Hippocampal formation (tissue), 2 donors: Measurements from ENCODE around the gene HSPA13.
A peak's percentile ranks its signal among the peaks of the same experiment; 100 is the strongest.
"Not testable (repeated sequence)": the region's sequence is repeated elsewhere in the genome, so short reads cannot be mapped to it uniquely, and the experiment has no call there.

Experiments used
- DNase-seq, 2 donors: peaks; one replicate each; lab custom pipeline; 2025; lab: John Stamatoyannopoulos, UW

HSPA13 gene, protein sequence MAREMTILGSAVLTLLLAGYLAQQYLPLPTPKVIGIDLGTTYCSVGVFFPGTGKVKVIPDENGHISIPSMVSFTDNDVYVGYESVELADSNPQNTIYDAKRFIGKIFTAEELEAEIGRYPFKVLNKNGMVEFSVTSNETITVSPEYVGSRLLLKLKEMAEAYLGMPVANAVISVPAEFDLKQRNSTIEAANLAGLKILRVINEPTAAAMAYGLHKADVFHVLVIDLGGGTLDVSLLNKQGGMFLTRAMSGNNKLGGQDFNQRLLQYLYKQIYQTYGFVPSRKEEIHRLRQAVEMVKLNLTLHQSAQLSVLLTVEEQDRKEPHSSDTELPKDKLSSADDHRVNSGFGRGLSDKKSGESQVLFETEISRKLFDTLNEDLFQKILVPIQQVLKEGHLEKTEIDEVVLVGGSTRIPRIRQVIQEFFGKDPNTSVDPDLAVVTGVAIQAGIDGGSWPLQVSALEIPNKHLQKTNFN

DNA sequence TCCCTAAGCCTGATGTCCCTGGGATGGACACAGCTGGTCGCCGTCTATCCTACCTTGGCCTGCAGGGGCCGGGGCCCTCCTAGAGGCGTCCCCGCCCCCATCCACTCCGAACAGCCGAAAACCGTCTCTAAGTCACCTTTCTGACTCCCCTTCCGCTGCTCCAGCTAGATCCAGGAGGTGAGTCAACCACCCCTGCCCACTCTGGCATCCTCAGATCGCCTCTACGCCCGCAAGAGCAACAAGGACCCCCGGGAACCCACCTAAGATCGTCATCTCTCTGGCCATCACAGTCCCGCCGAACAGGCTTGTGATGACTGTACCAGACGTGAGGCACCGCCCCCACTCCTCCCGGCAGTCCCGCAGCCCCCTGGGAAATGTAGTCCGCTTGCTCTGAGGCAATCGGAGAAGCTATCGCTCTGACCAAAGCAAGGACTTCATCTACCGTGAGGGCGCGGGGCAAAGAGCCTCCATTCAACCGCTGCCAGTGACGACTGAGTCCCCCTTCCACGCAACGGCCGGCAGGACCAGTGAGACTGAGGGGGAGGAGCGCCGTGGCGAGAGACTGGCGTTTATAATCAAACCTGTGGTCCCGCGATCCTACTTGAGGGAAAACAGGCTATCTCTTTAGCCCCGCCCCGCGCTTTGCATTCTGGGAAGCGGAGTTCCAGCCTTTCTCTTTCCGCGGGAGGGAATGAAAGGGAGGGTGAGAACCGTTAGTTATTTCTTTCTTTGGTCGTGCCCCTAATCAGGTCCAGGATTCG, at the start of gene HSPA13:
TSS of gene HSPA13 (minus strand) at position 312 of the 761 bp plus-strand sequence. CDS start at position 285, 27 bp downstream.
- DNase-seq: peak; percentile 99 to 100

DNA sequence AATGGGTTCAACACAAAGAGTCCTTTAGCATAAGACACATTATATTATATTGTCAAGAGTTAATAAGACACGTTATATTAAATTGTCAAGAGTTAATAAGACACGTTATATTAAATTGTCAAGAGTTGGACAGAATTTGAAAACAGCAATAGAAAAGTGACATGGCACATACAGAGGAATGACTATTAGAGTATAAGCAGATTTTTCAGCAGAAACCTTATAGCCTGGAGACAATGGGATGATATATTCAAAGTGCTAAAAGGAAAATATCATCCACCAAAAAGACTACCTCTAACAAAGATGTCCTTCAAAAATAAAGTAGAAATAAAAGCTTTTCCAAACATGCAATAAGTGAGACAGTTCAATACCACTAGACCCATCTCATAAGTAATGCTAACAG, 36.0 kb upstream of the HSPA13 start:
- DNase-seq: no peak

DNA sequence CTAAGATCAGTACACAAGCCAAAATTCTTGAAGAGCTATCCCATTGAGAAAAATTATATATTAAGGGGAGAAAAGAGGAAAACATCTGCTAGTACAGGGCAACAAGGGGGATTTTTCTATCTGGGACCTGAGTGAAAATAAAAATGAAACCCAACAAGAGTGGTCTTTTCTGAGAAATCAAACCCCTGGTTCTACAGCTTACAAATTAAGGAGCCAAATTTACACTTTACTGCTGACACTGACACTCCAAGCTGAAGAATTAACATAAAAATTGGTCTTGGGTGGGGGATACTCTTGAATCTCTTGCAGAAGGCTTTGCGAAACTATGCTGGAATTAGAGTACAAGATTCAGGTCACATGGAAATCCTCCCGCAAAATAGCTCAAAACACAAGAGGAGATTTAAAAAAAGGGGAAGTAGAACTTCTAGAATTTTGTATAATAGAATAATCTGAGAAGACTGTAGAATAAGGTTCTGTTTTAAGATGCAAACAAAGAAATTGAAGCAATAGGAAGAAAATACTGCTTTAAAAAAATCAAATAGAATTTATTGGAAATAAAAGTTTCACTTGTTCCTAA, 32.1 kb upstream of the HSPA13 start:
- DNase-seq: no peak

DNA sequence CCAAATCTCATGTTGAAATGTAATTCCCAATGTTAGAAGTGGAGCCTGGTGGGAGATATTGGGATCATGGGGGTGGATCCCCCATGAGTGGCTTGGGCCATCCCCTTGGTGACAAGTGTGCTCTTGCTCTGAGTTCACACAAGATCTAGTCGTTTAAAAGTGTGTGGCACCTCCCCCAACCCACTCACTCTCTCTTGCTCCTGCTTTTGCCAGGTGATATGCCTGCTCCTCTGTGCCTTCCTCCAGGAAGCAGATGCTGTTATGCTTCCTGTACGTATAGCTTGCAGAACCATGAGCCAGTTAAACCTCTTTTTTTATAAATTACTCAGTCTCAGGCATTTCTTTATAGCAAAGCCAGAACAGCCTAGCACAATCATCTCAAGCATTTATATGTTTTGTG, 23.0 kb upstream of the HSPA13 start:
- no peak for DNase-seq

DNA sequence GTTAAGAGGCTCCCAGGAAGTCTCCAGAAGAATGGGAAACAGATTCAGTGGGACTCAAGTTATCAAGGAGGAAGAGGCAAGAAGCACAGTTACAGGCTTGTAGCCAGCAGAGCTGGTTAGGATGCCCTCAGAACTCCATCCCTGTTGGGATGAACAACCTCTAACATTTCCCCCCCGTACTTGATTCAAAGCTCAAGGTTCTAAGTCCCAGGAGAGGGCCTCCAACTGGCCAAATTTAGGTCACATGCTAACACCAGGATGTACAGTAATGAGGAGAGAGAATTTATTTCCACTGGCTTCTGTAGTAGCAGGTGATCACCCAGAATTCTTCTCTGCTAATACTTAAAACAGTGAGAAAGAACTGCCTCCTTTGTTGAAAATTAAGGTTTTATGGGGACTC, 22.3 kb upstream of the HSPA13 start:
- DNase-seq: no peak

DNA sequence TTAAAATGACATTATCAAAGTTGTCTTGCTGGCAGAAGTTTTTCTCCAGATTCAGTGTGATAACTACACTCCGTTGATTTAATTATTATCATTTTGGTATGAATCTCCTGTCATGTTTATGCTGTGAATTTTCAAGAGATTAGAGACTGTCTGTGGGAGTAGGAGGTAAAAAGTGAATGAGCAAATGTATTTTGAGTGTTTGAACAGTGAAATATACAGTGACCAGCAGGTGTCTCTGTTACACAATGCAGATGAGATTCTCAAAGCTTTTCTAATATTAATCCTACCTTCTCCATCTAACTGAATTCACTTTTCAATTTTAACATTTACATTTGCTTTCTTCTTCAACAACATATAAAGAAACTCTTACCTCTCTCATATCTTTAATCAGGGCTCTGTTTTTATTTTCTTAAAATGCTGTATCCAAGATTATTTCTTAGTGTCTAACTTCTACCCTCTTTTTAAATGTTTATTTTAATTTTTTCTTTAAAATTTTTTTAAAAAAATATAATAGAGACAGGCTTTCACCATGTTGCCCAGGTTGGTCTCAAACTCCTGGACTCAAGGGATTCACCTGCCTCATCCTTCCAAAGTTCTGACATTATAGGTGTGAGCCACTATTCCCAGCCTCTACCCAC, 20.9 kb upstream of the HSPA13 start:
- peak in 1 of 2 donors; percentile 4 for DNase-seq

DNA sequence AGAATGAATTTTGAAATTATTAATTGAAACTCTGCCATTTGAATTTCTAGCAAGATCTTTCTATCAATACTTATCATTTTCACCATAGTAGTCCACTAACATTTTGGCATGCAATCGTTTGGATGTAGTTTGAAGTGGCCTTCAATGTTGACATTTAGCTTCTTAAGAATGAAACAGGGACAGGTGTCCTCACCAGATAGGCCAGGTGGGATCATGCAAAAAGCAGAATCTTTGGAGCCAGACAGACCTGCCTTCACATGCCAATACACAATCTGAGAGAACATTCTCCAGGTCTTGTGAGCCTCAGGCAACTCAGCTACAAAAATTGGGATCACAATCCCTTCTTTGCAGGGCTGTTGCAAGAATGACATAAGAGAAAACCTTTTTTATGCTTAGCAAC, 18.3 kb upstream of the HSPA13 start:
- no peak for DNase-seq

DNA sequence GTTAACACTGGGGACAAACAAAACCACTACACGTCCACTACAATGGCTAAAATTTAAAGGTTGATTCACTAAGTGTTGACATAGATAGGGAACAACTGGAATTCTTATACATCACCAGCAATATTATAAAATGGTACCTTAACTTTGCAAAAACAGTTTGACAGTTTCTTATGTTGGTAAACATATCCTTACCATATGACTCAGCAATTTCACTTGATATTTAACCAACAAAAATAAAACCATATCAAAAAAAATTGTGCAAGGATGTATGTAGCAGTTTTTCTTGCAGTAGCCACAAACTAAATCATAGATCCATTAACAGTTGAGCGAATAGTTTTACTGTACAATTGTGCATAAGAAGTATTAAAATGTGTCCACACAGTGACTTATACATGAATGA, 5.3 kb upstream of the HSPA13 start:
- DNase-seq: no peak

DNA sequence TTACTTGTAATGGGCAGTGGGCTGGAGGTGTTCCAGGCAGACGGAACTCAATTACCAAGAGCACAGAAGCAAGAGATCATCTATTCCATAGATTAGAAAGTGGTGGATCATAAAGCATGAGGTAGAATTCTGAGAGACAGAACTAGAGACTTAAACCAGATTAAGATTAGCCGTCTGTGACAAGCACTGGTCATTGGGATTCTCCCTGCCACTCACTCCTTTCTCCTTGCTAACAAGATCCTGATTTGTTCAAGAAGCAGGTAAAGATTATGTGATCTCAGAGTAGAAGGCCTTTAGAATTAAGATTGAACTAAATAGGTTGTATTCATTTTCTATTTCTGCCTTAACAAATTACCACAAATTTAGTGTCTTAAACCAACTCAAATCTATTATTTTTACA, 1.5 kb upstream of the HSPA13 start:
- DNase-seq: no peak

DNA sequence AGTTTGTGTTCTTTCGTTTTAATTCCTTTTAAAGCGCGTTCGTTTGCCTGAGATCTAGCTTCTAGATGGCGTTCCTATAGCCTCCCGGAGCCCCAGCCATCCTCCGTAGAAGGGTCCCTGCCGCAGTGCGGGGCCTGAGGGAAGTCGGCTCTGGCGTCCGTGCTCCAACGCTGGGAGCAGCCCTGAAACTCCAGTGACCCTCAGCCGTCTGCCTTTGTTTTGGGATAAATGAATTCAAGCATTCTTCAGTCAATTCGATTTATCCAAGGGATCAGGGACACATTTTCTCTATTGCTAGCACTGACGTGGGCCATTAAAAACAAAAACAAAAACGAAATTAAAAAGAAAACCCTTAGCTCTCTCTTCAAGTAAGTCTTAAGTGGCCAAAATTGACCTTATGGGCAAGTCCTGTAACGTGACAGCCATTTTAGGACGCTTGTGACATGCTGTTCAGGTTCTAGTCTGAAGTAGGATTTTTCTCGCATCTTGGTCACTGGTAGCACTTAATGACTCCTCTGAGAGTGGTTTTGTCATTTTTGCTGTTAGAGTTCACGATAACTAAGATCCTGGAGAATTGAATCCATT, 742 bp upstream of the HSPA13 start:
- peak in 1 of 2 donors; percentile 65 for DNase-seq

DNA sequence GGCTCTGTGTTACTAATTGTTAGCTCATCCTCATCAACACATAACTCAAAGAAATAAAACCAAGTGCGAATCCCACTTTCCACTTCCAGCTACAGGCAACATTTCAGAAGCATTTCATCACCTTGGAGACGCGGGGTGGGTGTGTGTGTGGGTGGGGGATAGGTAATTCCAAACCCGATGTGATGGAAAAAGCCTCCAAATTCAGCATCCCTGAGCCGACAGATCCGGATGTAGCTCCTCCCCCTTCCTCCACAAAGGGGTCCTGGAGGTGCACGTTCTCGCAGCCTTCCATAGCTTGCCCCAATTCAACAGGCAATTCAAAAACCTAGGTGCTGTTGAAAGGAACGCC, 486 bp downstream of the HSPA13 start:
- no peak for DNase-seq

DNA sequence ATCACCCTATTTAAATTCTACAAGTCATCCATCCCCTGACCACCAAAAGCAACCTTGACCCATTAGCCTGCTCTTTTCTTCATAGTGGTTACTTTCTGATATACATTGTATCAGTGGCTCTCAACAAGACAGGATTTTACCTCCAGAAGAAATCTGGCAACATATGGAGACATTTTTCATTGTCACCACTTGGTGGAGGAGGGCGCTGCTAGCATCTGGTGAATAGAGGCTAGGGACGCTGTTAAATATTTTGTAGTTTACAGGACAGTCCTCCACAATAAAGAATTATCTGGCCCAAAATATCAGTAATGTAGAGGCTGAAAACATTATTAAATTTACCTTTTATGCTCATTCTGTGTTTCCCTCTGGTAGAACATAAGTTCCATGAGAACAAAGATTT, 6.1 kb downstream of the HSPA13 start:
- DNase-seq: no peak

DNA sequence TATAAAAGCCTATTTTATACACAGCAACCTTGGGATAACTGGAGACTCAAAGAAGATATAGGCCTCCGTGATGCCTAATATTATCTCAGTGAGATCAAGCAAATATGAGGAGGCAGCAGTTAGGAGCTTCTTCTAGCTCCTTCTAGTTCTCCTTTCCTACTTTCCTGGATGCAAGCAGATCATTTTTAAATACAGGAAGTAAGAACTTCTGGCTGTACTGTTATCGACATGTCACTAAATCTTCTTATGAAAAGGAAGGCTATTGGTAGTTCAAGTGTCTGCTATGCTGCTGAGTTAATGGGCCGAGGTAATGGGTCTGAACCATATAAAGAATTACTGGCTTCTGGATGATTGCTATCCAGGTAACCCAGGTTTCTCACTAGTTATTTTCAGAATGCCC, 15.9 kb downstream of the HSPA13 start:
- DNase-seq: no peak

DNA sequence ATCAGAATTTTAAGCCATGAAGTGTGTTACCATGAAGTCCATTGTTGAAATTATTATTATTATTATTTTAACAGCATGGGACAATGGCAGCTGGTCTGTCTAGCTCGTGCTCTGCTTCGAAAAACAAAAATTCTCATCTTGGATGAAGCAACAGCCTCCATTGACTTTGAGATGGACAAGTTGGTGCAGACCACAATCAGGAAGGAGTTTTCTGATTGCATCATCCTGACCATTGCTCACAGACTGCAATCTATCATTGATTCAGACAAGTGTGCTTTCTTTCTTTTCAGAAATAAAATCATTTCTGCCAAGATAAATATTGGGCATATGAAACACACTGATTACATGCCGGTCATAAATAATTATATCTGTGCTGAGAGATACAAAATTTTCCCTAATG, 21.0 kb downstream of the HSPA13 start:
- no peak for DNase-seq

DNA sequence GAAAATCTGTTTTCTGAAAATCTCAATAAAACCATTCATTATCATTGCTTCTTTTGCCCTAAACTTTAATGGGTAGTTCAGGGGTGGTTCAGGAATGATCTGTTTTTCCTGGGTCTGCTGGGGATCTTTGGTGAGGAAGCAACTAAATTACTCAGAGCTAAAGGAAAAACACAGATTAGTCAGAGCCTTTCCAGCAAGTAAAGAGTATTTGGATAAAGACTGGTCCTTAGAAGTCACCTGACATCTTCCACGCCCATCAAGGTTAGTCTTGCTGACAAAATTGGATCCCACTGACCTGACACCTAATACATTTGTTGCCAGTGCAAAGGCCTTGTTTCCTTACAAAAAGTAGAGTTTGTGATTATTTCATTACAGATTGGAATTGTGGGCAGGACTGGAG, 24.2 kb downstream of the HSPA13 start:
- DNase-seq: no peak

DNA sequence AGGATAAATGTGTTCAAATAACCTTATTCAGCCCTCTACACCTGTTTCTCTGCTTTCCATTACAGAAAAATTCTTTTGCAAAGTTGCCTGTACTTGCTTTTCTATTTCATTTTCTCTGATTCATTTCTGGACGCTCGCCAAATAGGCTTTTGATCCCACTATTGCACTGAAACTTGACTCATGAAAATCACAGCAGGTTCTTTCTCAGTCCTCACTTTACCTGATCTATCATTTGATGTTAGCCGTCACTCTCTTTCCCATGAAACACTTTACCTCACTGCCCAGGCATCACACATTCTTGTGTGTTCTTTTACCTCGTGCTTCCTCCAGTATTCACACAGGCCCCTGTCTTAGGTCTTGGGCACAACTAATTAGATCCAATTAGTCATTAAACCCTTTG, 26.2 kb downstream of the HSPA13 start:
- no peak for DNase-seq

DNA sequence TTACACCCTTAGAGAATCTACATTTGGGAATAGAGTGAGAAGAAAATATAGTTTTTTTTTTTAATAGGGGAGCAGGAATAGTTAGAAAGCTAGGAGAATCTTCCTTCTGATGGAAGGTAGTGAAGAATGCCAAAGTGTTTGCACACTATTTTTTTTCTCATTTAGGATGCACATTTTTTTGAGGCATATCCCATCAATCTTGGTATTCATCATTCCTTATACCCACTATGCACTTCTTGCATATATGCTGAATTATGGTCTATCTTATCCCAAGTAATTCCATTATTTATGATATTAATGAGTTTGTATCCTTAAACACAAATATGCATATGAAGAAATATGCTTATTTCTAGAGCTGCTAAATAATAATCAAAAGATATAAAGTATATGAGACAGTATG, 28.4 kb downstream of the HSPA13 start:
- DNase-seq: no peak

DNA sequence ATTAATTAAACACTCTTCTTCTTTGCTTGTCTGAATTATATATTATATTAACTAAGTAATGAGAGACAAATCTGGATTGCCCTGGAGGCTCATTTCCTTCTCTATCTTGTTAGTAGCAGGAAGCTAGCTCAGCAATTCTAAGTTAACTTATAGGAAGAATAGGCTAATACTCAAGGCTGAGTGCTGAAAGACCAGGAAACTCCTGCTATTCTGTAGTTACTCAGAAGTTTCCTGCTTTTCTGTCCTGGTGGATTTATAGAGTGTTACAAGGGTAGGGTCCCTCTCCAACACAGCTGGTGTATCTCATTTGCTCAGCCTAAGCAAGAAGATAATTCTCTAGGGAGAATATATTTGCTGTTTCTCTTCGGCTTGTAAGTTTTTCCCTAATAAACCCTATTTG, 29.2 kb downstream of the HSPA13 start:
- no peak for DNase-seq

DNA sequence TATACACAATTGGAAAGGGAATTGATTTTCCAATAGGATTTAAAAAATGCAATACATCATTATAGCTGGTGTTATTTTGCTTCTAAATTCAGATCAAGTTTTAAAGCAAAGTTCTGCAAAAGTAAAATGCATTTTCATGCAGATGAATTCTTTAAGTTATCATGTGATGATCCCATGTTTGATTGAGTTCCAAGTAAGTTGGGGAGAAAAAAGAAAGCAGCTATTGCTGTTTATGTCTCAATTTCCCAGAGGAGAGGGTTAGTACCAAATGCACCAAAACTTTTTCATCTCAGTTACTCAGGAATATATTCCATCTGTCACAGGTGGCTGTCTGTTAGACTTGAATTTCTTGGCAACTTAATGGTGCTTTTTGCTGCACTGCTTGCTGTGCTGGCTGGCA, 29.7 kb downstream of the HSPA13 start:
- DNase-seq: no peak

DNA sequence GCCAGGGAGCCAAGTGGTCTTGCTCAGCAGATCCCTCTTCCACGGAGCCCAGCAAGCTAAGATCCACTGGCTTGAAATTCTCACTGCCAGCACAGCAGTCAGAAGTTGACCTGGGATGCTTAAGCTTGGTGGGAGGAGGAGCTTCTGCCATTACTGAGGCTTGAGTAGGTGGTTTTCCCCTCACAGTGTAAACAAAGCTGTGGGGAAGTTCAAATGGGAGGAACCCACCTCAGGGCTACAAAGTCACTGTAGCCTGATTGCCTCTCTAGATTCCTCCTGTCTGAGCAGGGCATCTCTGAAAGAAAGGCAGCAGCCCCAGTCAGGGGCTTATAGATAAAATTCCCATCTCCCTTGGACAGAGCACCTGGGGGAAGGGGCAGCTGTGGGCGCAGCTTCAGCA, 55.6 kb downstream of the HSPA13 start:
- not testable (repeated sequence) for DNase-seq

DNA sequence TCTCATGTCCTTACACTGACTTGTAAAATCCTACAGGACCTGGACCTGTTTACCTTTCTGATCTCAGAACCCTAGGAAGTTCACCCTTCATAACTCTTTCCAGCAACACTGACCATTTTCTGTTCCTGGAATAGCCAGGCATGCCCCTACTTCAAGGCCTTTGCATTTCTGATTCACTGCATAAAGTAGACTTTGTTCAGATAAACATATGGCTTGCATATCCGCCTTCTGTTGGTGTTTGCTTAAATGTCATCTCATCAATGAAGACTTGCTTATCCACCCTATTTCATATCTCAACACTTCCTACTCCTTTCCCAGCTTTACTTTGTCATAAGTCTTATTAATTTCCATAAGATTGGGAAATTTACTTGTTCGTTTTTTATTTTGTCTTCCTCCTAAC, 57.4 kb downstream of the HSPA13 start:
- DNase-seq: no peak
